GM21423 (cell line): ENCODE measurements around the gene GRID2.
"Not testable (repeated sequence)": the region's sequence is repeated elsewhere in the genome, so short reads cannot be mapped to it uniquely, and the experiment has no call there.

Experiments used
- ATAC-seq: cut with Tn5 transposase; IDR thresholded peaks from one replicate; pipeline ENCODE4 v1.9.1; 2021; ENCODE audit warnings: mild to moderate bottlenecking, moderate library complexity; ENCODE audit not compliant: unreplicated experiment

Gene GRID2

DNA sequence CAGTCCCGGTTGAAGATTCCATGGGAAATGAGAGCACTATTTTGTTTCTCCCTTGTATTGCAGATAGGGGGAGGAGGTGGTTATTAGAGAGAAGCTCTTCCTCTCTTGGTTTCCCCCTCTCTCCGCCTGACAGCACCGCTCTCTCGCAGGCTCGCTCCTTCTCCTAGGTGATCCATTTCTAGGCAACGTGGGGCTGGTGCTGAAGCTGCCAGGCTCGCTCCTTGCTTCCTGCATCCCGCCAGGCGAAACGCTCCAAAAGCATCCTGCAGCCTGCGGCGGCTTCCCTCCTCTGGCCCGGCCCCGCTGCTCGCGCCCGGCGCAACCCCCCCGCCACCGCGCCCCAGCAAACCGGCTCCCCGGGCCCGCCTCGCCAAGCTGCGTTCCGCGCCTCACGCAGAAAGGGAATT is at the start of gene GRID2:
GRID2 (plus strand) TSS at position 346 of the 407 bp plus-strand sequence.
- ATAC-seq, result no peak

GRCh38 chr4:92253986-92254671 is 49.6 kb upstream of the GRID2 start:
- no peak for ATAC-seq

DNA sequence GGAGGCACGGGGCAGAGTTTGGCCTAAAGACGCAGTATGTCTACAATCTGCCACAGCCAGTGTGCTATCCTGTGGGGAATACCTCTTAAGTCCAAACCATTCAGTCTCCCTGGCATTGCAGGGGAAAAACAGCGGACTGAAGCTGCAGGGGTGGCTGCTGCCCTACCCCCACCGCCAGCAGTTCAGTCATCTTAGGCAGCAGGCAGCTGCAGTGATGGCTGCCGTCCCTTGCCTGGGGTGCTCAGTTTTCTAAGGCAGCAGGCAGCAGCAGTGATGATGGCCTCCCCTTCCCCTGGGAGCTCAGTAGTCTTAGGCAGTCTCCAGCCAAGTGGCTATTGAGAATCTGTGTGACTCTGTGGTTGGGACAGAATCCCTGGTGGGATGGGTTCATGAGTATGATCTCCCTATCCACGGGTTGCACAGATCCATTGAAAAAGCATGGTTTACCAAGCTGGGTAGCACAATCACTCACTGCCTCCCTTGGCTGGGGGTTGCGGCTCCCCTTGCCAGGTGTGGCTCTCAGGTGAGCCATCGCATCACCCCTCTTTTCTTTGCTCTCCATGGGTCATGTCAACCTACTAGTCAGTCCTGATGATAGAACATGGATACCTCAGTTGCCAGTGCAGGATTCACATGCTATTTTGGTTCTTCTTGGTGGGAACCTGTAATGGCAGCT is 48.9 kb upstream of the GRID2 start:
- ATAC-seq, result no peak

GRCh38 chr4:92255920-92256244 is 47.9 kb upstream of the GRID2 start:
- ATAC-seq, result no peak

GRCh38 chr4:92257931-92258857 is 45.6 kb upstream of the GRID2 start:
- no peak for ATAC-seq

GRCh38 chr4:92261256-92261655 is 42.5 kb upstream of the GRID2 start:
- no peak for ATAC-seq

DNA sequence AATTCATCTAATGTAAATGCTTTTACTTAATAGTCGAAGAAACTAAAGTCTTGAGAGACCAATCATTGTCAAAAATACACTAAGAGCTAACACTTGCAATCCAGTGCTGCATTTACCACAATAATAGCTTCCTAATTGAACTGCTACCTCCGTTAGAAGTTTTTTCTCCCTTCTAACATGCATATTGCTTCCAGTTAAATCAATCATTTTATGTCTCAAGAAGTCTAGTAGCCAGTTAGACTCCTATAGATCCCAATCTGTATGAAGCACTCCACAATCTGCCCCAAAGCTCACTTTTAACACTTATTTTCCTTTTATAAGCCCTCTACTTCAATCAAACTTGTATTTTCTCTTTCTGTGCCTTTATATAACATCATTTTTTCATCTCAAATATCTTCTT is 41.4 kb upstream of the GRID2 start:
- no peak for ATAC-seq

GRCh38 chr4:92263010-92263409 is 40.8 kb upstream of the GRID2 start:
- ATAC-seq, result no peak

- ATAC-seq, result no peak
Measured at GRCh38 chr4:92263575-92263974, 40.2 kb upstream of the GRID2 start.

DNA sequence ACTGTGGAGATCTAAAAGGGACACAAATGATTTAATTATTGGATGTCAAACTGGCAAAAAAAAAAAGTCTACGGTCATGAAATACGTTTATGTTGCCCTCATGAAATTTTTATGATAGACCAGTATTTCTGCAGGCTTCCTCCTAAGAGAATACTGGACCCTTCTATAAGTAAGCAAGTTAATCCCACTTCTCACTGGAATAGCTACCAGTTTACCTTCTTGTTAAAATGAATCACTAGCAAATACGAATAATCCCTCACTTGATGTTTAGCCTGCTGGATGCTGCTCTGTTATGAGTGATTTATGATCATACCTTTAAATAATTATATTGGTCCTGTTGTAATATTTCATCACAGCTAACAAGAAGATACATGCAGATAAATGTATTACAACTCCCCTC is 39.6 kb upstream of the GRID2 start:
- ATAC-seq, result no peak

- no peak for ATAC-seq
Measured at GRCh38 chr4:92265021-92265420, 38.7 kb upstream of the GRID2 start.

DNA sequence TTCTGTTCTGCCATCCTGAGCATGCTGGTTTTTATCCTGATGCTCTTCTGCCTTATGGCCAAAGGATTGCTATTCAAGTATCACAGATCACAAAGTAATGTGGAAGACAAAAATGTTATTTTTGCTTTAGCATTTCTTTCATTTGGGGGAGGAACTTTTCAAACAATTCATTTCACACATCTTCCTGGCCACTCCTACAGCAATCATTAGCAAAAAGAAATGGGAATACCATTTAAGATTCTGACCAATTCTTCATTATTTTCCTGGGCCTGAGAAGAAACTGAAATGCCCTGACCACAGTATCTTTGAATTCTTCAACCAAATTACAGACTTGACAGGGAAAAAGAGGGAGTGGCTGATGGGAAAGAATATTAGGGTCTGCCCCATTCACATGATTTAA is 38.0 kb upstream of the GRID2 start:
- no peak for ATAC-seq

GRCh38 chr4:92266521-92266920 is 37.2 kb upstream of the GRID2 start:
- no peak for ATAC-seq

DNA sequence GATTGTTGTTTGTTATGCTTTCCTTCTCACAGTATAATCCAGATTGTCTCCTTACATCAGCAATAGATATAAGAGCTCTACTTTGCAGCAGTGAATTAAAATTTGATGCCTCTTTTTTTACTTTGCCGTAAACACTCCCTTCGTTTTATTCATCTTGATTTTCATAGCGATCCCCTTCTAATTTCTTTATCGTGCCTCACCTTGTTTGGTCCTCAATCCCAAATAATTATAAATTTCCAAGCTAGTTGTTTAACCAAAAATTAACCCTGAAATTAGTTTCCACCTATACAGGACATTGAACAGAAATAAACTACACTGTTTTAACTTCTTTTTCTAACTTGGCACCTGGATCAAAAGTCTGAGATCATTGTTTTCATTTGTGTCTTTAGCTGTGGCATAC is 35.1 kb upstream of the GRID2 start:
- ATAC-seq, result no peak

DNA sequence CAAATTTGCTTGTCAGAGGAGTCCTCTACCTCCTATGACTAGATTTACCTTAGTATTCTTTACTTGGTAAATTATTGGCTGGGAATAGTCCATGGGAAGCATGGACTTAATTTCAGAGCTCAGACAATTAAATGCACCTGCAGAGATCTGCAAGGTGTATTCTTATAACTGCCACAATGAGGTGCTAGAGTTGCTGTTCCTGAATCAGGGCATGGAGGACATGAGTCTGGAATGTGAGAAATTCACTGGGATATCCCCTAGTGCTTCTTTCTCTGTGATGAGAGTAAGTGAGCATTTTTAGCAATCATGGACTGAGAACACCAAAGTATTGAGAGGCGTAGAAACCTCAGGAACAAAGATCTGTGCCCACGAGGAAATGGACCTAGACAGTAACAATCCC is 32.9 kb upstream of the GRID2 start:
- ATAC-seq, result no peak

DNA sequence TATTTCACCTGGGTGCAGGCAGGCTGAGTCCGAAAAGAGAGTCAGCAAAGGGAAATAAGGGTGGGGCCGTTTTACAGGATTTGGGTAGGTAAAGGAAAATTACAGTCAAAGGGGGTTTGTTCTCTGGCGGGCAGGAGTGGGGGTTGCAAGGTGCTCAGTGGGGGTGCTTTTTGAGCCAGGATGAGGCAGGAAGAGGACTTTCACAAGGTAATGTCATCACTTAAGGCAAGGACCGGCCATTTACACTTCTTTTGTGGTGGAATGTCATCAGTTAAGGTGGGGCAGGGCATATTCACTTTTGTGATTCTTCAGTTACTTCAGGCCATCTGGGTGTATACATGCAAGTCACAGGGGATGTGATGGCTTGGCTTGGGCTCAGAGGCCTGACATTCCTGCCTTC is 32.2 kb upstream of the GRID2 start:
- ATAC-seq, result not testable (repeated sequence)

DNA sequence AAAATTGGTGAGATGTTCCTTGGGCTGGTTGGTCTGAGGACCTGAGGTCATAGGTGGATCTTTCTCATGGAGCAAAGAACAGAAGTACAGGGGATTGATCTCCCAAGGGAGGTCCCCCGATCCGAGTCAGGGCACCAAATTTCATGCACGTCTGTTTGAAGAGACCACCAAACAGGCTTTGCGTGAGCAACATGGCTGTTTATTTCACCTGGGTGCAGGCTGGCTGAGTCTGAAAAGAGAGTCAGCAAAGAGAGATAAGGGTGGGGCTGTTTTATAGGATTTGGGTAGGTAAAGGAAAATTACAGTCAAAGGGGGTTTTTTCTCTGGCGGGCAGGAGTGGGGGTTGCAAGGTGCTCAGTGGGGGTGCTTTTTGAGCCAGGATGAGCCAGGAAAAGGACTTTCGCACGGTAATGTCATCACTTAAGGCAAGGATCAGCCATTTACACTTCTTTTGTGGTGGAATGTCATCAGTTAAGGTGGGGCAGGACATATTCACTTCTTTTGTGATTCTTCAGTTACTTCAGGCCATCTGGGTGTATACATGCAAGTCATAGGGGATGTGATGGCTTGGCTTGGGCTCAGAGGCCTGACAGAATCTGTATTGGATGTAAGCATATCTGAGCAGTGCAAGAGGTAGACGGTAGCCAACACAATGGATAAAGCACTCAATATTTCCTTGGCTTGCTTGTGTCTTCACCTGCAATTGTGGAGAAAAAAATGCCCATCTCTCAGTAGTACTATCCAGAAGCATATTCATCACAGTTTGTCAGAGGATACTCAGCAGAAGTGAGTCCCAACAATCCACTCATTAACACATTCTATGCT is 26.5 kb upstream of the GRID2 start:
- ATAC-seq, result not testable (repeated sequence)

GRCh38 chr4:92279296-92279695 is 24.5 kb upstream of the GRID2 start:
- no peak for ATAC-seq

DNA sequence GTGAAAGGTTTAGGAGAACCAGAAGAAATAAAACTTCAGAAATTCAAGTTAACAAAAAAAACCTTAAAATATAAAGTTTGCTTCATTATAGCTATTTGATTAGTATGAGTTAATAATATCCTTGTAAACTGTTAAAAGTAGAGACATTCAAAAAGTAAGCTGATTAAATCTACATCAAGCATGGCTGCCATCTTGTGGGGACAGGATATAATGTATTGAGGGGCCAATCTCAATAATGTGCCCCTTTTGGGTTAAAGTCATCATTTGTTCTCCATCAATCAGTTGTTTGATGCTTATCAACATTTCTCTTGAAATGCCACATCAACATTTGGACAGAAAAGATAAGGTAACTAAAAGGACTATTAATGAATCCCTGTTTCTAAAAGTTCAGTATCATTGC is 4.6 kb upstream of the GRID2 start:
- ATAC-seq, result no peak

- no peak for ATAC-seq
Measured at GRCh38 chr4:92304121-92304520, 355 bp downstream of the GRID2 start.

GRCh38 chr4:92304606-92305005 is 840 bp downstream of the GRID2 start:
- ATAC-seq, result no peak
